GM12864 (cell line): ENCODE measurements around the gene TMEM131L.
"Not testable (repeated sequence)": the region's sequence is repeated elsewhere in the genome, so short reads cannot be mapped to it uniquely, and the experiment has no call there.

Experiments used
- DNase-seq: peaks from one replicate; pipeline ENCODE4 v3.0.0-alpha.2; 2011; ENCODE audit warnings: low read depth
- H3K4me3 ChIP-seq: 2 replicates; pipeline ENCODE4 v1.5.1; 2011; ENCODE audit warnings: mild to moderate bottlenecking, low read depth, low read length, control low read depth
- TF ChIP-seq, protein P1 (sequence below): IDR thresholded peaks from 2 replicates; pipeline ENCODE4 v1.5.1; 2011; ENCODE audit warnings: low read depth, mild to moderate bottlenecking, moderate library complexity, low read length, control low read depth, inconsistent platforms; ENCODE audit errors: missing control alignments

TMEM131L gene

DNA sequence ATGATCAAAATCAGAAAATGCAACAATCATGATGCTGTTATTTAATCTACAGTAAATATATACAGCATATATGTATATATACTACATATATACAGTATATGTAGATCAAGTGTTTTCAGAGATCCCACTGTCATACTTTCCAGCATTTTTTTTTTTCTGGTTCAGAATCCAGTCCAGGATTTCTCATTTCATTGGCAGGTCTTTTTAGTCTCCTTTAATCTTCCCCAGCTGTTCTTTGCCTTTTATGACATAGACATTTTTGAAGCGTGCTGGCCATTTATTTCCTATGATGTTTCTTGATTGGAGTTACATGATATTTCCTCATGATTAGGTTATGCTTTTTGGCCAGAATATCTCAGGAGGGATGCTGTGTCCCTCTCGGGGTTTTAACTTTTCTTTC, 125.9 kb downstream of the TMEM131L start:
- H3K4me3 ChIP-seq: no peak overlapping the region
- no peak for DNase-seq
- TF ChIP-seq, protein P1, sequence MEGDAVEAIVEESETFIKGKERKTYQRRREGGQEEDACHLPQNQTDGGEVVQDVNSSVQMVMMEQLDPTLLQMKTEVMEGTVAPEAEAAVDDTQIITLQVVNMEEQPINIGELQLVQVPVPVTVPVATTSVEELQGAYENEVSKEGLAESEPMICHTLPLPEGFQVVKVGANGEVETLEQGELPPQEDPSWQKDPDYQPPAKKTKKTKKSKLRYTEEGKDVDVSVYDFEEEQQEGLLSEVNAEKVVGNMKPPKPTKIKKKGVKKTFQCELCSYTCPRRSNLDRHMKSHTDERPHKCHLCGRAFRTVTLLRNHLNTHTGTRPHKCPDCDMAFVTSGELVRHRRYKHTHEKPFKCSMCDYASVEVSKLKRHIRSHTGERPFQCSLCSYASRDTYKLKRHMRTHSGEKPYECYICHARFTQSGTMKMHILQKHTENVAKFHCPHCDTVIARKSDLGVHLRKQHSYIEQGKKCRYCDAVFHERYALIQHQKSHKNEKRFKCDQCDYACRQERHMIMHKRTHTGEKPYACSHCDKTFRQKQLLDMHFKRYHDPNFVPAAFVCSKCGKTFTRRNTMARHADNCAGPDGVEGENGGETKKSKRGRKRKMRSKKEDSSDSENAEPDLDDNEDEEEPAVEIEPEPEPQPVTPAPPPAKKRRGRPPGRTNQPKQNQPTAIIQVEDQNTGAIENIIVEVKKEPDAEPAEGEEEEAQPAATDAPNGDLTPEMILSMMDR: no peak

DNA sequence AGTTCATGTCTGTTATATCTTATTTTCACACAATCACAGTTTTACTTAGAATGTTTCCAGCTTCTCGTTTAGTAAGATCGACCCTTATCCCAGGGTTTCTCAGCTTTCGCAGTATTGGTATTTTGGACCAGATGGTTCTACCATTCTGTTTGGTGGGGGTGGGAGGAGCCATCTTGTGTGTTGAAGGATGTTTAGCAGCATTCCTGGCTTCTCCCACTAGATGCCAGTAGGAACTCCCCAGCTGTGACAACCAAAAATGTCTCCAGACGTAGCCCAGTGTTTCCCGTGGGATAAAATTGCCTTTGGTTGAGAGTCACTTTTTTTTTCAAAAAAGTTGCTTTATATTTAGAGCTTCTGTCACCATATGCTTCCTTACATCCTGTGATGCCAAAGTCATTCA, 127.0 kb downstream of the TMEM131L start:
- TF ChIP-seq, protein P1: no peak
- DNase-seq: no peak
- H3K4me3 ChIP-seq: no peak overlapping the region

- DNase-seq: no peak
- TF ChIP-seq, protein P1: no peak
- H3K4me3 ChIP-seq: no peak overlapping the region
Measured at GRCh38 chr4:153594210-153594609, 128.1 kb downstream of the TMEM131L start.

DNA sequence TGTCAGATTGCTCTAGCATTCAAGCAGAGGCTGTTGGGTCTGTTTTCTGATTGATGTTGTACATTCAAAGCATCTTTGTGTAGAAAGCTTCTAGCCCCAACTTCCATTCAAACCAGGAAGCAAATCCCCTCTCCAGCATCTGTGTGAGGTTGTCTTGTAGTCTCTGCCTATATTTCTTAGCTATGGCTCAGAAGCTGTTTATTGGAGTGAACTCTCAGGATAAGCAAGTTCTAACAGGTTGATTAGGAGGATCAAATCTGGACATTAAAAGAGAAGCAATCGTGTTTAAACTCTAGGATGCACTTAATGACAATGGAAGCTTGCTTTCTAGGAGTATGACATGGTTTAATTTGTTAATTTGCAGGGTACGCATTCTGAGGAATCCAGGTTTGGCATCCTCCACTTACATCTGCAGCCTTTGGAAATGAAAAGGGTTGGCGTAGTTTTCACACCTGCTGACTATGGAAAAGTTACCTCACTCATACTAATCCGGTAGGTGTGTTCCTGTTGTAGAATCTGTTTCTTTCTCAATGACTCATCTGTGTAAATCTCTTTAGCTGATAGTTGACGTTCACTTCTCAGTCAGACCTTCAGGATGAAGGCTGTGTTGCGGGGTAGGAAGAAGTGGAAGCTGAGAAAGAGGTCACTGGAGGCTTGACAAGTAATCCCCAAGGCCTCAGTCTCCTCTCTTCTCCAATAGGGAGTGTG, 129.9 kb downstream of the TMEM131L start:
- no peak overlapping the region for H3K4me3 ChIP-seq
- DNase-seq: no peak
- TF ChIP-seq, protein P1: no peak

DNA sequence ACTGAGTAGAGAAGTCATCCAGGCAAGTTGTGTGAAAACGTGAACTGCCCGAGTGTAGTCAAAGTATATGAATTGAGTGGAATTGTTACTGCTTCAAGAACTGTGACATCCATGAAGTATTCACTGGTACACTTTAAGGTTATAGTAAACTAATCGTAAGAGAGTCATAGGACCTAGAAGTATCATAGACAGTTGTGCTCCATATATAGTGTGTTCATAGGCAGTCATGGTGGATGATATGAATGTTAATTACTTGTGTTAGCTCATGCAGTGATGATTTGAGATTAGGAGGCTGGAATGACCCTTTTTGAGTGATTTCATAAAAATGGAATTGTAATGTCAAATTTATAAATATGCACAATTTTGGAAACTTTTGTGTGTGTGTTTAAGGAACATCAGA, 136.6 kb downstream of the TMEM131L start:
- TF ChIP-seq, protein P1: no peak
- DNase-seq: no peak
- no peak overlapping the region for H3K4me3 ChIP-seq

DNA sequence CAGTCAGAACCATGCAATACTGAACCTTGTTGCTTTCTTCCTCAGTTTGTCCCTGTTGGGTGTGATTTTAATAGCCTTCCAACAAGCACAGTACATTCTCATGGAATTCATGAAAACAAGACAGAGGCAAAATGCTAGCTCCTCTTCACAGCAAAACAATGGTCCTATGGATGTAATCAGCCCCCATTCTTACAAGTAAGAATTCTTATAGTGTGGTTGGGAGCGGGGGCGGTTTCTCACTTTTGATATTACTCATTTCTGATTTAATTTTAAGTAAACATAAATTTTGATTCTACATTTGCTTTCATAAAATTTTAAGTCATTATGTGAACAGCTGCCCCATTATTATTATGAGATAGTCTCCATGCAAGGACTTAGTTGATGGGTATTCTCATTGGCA, 137.1 kb downstream of the TMEM131L start:
- H3K4me3 ChIP-seq: no peak overlapping the region
- no peak for DNase-seq
- TF ChIP-seq, protein P1: no peak

DNA sequence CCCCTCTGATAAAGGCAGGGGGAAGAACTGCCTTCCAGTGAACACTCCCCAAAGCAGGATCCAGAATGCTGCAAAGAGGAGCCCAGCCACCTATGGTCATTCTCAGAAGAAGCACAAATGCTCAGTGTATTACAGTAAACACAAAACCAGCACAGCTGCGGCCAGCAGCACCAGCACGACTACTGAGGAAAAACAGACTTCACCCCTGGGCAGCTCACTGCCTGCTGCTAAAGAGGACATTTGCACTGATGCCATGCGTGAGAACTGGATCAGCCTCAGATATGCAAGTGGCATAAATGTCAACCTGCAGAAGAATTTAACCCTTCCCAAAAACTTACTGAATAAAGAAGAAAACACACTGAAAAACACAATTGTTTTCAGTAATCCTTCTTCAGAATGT, 137.7 kb downstream of the TMEM131L start:
- TF ChIP-seq, protein P1: no peak
- no peak for DNase-seq
- H3K4me3 ChIP-seq: no peak overlapping the region

DNA sequence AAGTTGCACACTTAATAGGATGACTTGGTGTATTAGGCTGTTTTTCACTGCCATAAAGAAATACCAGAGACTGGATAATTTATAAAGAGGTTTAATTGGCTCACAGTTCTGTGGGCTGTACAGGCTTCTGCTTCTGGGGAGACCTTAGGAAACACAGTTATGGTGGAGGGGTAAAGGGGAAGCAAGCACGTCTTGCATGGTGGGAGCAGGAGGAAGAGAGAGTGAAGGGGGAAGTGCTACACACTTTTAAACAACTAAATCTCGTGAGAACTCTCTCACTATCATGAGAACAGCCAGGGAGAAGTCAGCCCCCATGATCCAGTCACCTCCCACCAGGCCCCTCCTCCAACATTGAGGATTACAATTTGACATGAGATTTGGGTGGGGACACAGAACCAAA, 142.9 kb downstream of the TMEM131L start:
- H3K4me3 ChIP-seq, DNase-seq: not testable (repeated sequence)
